ENCODE measurements around the gene HDAC4.
A peak's percentile ranks its signal among the peaks of the same experiment; 100 is the strongest.

Gene HDAC4

GRCh38 chr2:239263231-239263630 lies 137.6 kb downstream of the HDAC4 start:
- DNase-seq = no peak

- no peak for DNase-seq
Observed at GRCh38 chr2:239262484-239263230, 138.2 kb downstream of the HDAC4 start.

GRCh38 chr2:239261796-239262483 lies 138.9 kb downstream of the HDAC4 start:
- DNase-seq = no peak

GRCh38 chr2:239261356-239261755 lies 139.5 kb downstream of the HDAC4 start:
- no peak for DNase-seq

GRCh38 chr2:239260546-239261327 lies 140.1 kb downstream of the HDAC4 start:
- no peak for DNase-seq

- no peak for DNase-seq
Observed at GRCh38 chr2:239259603-239260298, 141.1 kb downstream of the HDAC4 start.

- DNase-seq = no peak
Observed at GRCh38 chr2:239259173-239259572, 141.6 kb downstream of the HDAC4 start.

GRCh38 chr2:239258248-239258647 lies 142.6 kb downstream of the HDAC4 start:
- no peak for DNase-seq

- peak; percentile 86 for DNase-seq
Observed at GRCh38 chr2:239257511-239257937, 143.3 kb downstream of the HDAC4 start.

GRCh38 chr2:239256350-239256743 lies 144.5 kb downstream of the HDAC4 start:
- DNase-seq = no peak

GRCh38 chr2:239255628-239256349 lies 145.0 kb downstream of the HDAC4 start:
- no peak for DNase-seq

GRCh38 chr2:239255218-239255617 lies 145.6 kb downstream of the HDAC4 start:
- no peak for DNase-seq

- DNase-seq = no peak
Observed at GRCh38 chr2:239253701-239254436, 147.0 kb downstream of the HDAC4 start.

GRCh38 chr2:239253264-239253663 lies 147.6 kb downstream of the HDAC4 start:
- no peak for DNase-seq

- peak; percentile 36 for DNase-seq
Observed at GRCh38 chr2:239252801-239253200, 148.0 kb downstream of the HDAC4 start.

GRCh38 chr2:239252393-239252792 lies 148.4 kb downstream of the HDAC4 start:
- no peak for DNase-seq

GRCh38 chr2:239251971-239252370 lies 148.8 kb downstream of the HDAC4 start:
- no peak for DNase-seq

- DNase-seq = no peak
Observed at GRCh38 chr2:239250216-239251081, 150.4 kb downstream of the HDAC4 start.

- DNase-seq = peak; percentile 77
Observed at GRCh38 chr2:239249776-239250175, 151.0 kb downstream of the HDAC4 start.

GRCh38 chr2:239249048-239249447 lies 151.8 kb downstream of the HDAC4 start:
- DNase-seq = no peak
